ENCODE results near the gene SLC9A3. TPM values are rescaled to one million over a fixed set of nuclear protein-coding genes. Genes with fewer than 3 reads are reported as not detected.
"Not testable (repeated sequence)": the region's sequence is repeated elsewhere in the genome, so short reads cannot be mapped to it uniquely, and the experiment has no call there.

The SLC9A3 gene
- total RNA-seq, 1 donor, result 0.86 TPM

- H3K4me3 ChIP-seq (ENCODE audit: low read depth, low read length), result no peak overlapping the region
- no peak for DNase-seq (ENCODE audit: low read depth)
- TF ChIP-seq CTCF (IDR thresholded peaks at IDR 0.05; ENCODE audit: insufficient read depth, low read depth, low read length), result no peak
These were observed 33.8 kb downstream of the SLC9A3 start for GRCh38 chr5:490116-491106.

- DNase-seq (ENCODE audit: low read depth), result no peak
- TF ChIP-seq CTCF (IDR thresholded peaks at IDR 0.05; ENCODE audit: insufficient read depth, low read depth, low read length), result no peak
- no peak overlapping the region for H3K4me3 ChIP-seq (ENCODE audit: low read depth, low read length)
These were observed 34.6 kb downstream of the SLC9A3 start for GRCh38 chr5:489689-490080.

GRCh38 chr5:488744-489688 is 35.2 kb downstream of the SLC9A3 start:
- no peak for TF ChIP-seq CTCF (IDR thresholded peaks at IDR 0.05; ENCODE audit: insufficient read depth, low read depth, low read length)
- DNase-seq (ENCODE audit: low read depth), result no peak
- no peak overlapping the region for H3K4me3 ChIP-seq (ENCODE audit: low read depth, low read length)

- DNase-seq (ENCODE audit: low read depth), result no peak
- no peak for TF ChIP-seq CTCF (IDR thresholded peaks at IDR 0.05; ENCODE audit: insufficient read depth, low read depth, low read length)
- no peak overlapping the region for H3K4me3 ChIP-seq (ENCODE audit: low read depth, low read length)
These were observed 36.0 kb downstream of the SLC9A3 start for GRCh38 chr5:488241-488640.

DNA sequence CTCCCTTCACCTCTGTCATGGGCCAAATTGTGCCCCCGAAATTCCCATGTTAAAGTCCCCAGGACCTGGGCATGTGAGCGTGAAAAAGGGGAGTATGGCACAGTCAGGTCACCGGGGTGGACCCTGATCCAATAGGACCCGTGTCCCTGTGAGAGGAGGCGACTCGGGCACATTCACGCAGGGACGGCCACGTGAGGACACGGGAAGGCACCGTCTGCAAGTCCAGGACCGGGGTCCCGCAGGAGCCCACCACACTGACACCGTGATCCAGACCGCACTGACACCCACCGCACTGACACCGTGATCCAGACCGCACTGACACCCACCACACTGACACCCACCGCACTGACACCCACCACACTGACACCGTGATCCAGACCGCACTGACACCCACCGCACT is 37.7 kb downstream of the SLC9A3 start:
- H3K4me3 ChIP-seq (ENCODE audit: low read depth, low read length); DNase-seq (ENCODE audit: low read depth): not testable (repeated sequence)

DNA sequence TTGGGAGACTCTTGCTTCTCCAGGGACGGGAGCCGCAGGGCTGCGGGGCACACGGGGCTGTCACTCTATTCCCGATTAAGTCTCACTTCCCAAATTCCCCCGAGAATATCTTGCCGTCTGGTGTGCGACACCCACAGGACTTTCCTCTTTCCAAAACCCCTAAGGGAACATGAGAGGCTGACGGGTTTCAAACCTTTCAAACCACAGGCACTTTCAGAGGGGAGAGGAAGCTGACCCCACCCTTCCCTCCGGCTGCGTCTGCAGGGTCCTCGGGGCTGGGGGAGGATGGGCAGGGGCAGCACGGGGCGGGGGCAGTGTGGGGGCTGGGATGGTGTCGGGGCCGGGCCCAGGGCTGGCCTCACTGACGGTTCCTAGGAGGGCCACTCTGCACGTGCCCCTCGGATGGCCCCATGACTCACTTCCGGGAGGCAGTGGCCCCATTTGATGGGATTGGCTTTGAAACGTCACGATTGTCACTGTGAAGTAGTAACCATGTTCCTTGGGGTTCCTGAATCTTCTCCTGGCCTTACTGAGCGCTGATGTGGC is 38.2 kb downstream of the SLC9A3 start:
- DNase-seq (ENCODE audit: low read depth), result no peak
- no peak overlapping the region for H3K4me3 ChIP-seq (ENCODE audit: low read depth, low read length)
- TF ChIP-seq CTCF (IDR thresholded peaks at IDR 0.05; ENCODE audit: insufficient read depth, low read depth, low read length), result no peak

All from fibroblast of villous mesenchyme (primary cell).